Measurements from ENCODE around the gene PMEPA1.

DNA sequence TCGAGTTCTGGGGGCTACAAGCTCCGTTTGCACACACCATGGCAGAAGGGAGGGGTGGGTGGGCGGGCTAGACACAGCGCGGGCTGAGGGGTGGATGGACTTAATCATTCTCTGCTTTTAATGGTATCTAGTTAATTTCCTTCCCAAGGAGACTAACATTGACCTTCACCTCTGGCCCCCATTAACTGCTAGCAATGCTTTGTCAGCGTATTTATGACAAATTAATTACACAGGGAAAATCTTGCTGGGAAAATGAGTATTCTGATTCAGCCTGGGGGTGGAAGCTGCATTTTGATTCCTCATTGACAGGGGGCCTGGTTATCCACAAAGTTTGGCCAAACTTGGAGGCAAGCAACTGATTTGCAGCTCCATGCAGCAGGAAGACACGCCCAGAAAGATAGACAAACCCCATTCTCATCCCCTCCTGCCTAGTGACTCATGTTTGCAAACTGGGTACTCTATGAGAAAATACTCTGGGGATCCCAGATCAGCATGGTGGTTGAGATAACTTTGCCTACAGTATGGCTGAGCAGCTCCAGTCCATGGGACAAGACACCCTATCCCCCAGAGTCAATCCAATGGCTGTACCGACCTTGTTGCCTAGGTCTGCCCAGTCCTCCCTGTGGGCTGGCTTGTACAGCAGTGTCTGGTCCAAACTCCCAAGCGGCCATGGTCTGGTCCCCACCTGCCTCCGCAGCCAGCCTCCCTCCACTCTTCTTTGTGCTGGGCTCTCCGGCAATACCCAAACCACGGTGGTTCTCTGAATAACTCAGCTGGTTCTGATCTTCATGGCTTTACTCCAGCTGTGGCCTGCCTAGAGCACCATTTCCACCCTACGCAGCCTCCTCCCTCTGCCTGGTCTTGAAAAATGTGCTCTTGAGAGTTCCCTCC lies 109.2 kb downstream of the PMEPA1 start:
- TF ChIP-seq POLR2AphosphoS5 (IDR thresholded peaks at IDR 0.05; ENCODE audit: borderline replicate concordance, low read depth, low read length) = no peak
- TF ChIP-seq EZH2 (IDR thresholded peaks at IDR 0.05) = no peak
